DND-41 (cell line): ENCODE results near the gene UGCG.

ENCODE experiments used
- EZH2 ChIP-seq: IDR thresholded peaks from 3 replicates; pipeline ENCODE4 v1.6.1; 2012; ENCODE audit warnings: borderline replicate concordance, low read depth, mild to moderate bottlenecking, moderate library complexity, low read length, inconsistent platforms; ENCODE audit not compliant: severe bottlenecking
- TF ChIP-seq, protein P1 (sequence below): IDR thresholded peaks from 2 replicates; pipeline ENCODE4 v1.5.1; 2012; ENCODE audit warnings: borderline replicate concordance, low read length, moderate library complexity, mild to moderate bottlenecking; ENCODE audit not compliant: poor library complexity, severe bottlenecking; ENCODE audit errors: extremely low read depth

GRCh38 chr9:111945216-111945615 is 48.6 kb downstream of the UGCG start:
- TF ChIP-seq, protein P1, sequence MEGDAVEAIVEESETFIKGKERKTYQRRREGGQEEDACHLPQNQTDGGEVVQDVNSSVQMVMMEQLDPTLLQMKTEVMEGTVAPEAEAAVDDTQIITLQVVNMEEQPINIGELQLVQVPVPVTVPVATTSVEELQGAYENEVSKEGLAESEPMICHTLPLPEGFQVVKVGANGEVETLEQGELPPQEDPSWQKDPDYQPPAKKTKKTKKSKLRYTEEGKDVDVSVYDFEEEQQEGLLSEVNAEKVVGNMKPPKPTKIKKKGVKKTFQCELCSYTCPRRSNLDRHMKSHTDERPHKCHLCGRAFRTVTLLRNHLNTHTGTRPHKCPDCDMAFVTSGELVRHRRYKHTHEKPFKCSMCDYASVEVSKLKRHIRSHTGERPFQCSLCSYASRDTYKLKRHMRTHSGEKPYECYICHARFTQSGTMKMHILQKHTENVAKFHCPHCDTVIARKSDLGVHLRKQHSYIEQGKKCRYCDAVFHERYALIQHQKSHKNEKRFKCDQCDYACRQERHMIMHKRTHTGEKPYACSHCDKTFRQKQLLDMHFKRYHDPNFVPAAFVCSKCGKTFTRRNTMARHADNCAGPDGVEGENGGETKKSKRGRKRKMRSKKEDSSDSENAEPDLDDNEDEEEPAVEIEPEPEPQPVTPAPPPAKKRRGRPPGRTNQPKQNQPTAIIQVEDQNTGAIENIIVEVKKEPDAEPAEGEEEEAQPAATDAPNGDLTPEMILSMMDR, result no peak
- TF ChIP-seq EZH2, result no peak
